ENCODE results near the gene FBXL16. TPM values are rescaled to one million over a fixed set of nuclear protein-coding genes. Genes with fewer than 3 reads are reported as not detected.

Gene FBXL16
- total and polyA plus RNA-seq, 4 donors = under 0.01 to 0.14 TPM; not detected in 2

- whole genome bisulfite sequencing = 73% methylated on average over 19 of the region's 19 CpGs
- no peak overlapping the region for H3K9ac ChIP-seq (ENCODE audit: low read depth in 1 of 2, low read length in 2 of 2)
- no peaks in the 10 kb centered on the region for H3K36me3 ChIP-seq (ENCODE audit: control insufficient read depth in 4 of 4, insufficient read depth in 3 of 4, low read depth in 1 of 4, low read length in 3 of 4)
- H3K4me3 ChIP-seq (ENCODE audit: low read depth in 1 of 3, low read length in 3 of 3) = no peak overlapping the region
- peaks cover 0 to 12% (median 6%) of the 10 kb centered on the region in 4 donors for H3K4me1 ChIP-seq (ENCODE audit: control insufficient read depth in 4 of 4, insufficient read depth in 4 of 4, low read length in 3 of 4)
- peaks cover 2 to 23% (median 7%) of the 10 kb centered on the region in 4 donors for H3K27me3 ChIP-seq (ENCODE audit: control insufficient read depth in 4 of 4, insufficient read depth in 4 of 4, low read length in 3 of 4)
- no peaks in the 10 kb centered on the region for H3K9me3 ChIP-seq (ENCODE audit: control insufficient read depth in 4 of 4, low read length in 3 of 4)
- DNase-seq (ENCODE audit: low spot score) = no peak
- H3K27ac ChIP-seq (ENCODE audit: low read depth in 1 of 2, low read length in 2 of 2) = no peak overlapping the region
- TF ChIP-seq, protein P1, sequence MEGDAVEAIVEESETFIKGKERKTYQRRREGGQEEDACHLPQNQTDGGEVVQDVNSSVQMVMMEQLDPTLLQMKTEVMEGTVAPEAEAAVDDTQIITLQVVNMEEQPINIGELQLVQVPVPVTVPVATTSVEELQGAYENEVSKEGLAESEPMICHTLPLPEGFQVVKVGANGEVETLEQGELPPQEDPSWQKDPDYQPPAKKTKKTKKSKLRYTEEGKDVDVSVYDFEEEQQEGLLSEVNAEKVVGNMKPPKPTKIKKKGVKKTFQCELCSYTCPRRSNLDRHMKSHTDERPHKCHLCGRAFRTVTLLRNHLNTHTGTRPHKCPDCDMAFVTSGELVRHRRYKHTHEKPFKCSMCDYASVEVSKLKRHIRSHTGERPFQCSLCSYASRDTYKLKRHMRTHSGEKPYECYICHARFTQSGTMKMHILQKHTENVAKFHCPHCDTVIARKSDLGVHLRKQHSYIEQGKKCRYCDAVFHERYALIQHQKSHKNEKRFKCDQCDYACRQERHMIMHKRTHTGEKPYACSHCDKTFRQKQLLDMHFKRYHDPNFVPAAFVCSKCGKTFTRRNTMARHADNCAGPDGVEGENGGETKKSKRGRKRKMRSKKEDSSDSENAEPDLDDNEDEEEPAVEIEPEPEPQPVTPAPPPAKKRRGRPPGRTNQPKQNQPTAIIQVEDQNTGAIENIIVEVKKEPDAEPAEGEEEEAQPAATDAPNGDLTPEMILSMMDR (IDR thresholded peaks at IDR 0.05; ENCODE audit: low read depth, low read length, missing input control) = no peak
- TF ChIP-seq EGR1 (IDR thresholded peaks at IDR 0.05; ENCODE audit: low read depth in 2 of 2) (no peak), REST (IDR thresholded peaks at IDR 0.05) (no peak), HNF4A (conservative IDR thresholded peaks at IDR 0.05) (no peak), YY1 (IDR thresholded peaks at IDR 0.05) (no peak), FOXA2 (IDR thresholded peaks at IDR 0.05) (no peak), FOXA1 (IDR thresholded peaks at IDR 0.05) (no peak), HNF4G (IDR thresholded peaks at IDR 0.05) (no peak), TAF1 (conservative IDR thresholded peaks at IDR 0.05) (no peak), RXRA (IDR thresholded peaks at IDR 0.05) (no peak)
- TF ChIP-seq, protein P2, sequence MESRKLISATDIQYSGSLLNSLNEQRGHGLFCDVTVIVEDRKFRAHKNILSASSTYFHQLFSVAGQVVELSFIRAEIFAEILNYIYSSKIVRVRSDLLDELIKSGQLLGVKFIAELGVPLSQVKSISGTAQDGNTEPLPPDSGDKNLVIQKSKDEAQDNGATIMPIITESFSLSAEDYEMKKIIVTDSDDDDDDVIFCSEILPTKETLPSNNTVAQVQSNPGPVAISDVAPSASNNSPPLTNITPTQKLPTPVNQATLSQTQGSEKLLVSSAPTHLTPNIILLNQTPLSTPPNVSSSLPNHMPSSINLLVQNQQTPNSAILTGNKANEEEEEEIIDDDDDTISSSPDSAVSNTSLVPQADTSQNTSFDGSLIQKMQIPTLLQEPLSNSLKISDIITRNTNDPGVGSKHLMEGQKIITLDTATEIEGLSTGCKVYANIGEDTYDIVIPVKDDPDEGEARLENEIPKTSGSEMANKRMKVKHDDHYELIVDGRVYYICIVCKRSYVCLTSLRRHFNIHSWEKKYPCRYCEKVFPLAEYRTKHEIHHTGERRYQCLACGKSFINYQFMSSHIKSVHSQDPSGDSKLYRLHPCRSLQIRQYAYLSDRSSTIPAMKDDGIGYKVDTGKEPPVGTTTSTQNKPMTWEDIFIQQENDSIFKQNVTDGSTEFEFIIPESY (IDR thresholded peaks at IDR 0.05) = no peak
- TF ChIP-seq, protein P3, sequence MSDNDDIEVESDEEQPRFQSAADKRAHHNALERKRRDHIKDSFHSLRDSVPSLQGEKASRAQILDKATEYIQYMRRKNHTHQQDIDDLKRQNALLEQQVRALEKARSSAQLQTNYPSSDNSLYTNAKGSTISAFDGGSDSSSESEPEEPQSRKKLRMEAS (IDR thresholded peaks at IDR 0.05) = no peak
Measured at GRCh38 chr16:698911-699671, 6.5 kb downstream of the FBXL16 start.

GRCh38 chr16:695355-696089 is 10.1 kb downstream of the FBXL16 start:
- H3K36me3 ChIP-seq (ENCODE audit: control insufficient read depth in 4 of 4, insufficient read depth in 3 of 4, low read depth in 1 of 4, low read length in 3 of 4) = no peaks in the 10 kb centered on the region
- WGBS = 6% methylated on average over 71 of the region's 71 CpGs
- H3K9ac ChIP-seq (ENCODE audit: low read depth in 1 of 2, low read length in 2 of 2) = no peak overlapping the region
- H3K4me3 ChIP-seq (ENCODE audit: low read depth in 1 of 3, low read length in 3 of 3) = peak overlapping the region in 1 of 3 donors; percentile 32
- H3K4me1 ChIP-seq (ENCODE audit: control insufficient read depth in 4 of 4, insufficient read depth in 4 of 4, low read length in 3 of 4) = peaks cover 0 to 14% (median 9%) of the 10 kb centered on the region in 4 donors
- H3K27ac ChIP-seq (ENCODE audit: low read depth in 1 of 2, low read length in 2 of 2) = no peak overlapping the region
- H3K9me3 ChIP-seq (ENCODE audit: control insufficient read depth in 4 of 4, low read length in 3 of 4) = no peaks in the 10 kb centered on the region
- no peak for DNase-seq (ENCODE audit: low spot score)
- peaks cover 2 to 17% (median 7%) of the 10 kb centered on the region in 4 donors for H3K27me3 ChIP-seq (ENCODE audit: control insufficient read depth in 4 of 4, insufficient read depth in 4 of 4, low read length in 3 of 4)
- no peak for TF ChIP-seq RAD21 (IDR thresholded peaks at IDR 0.05)
- TF ChIP-seq REST (IDR thresholded peaks at IDR 0.05) = no peak
- no peak for TF ChIP-seq RXRA (IDR thresholded peaks at IDR 0.05)
- TF ChIP-seq, protein P3 (IDR thresholded peaks at IDR 0.05) = no peak
- TF ChIP-seq TAF1 (conservative IDR thresholded peaks at IDR 0.05) = no peak
- no peak for TF ChIP-seq HNF4G (IDR thresholded peaks at IDR 0.05)
- no peak for TF ChIP-seq SP1 (IDR thresholded peaks at IDR 0.05)
- TF ChIP-seq FOXA2 (IDR thresholded peaks at IDR 0.05) = no peak
- no peak for TF ChIP-seq NR2F2 (IDR thresholded peaks at IDR 0.05)
- TF ChIP-seq, protein P4, sequence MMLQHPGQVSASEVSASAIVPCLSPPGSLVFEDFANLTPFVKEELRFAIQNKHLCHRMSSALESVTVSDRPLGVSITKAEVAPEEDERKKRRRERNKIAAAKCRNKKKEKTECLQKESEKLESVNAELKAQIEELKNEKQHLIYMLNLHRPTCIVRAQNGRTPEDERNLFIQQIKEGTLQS (IDR thresholded peaks at IDR 0.05) = no peak
- TF ChIP-seq FOXA1 (IDR thresholded peaks at IDR 0.05) = no peak
- TF ChIP-seq GABPA (IDR thresholded peaks at IDR 0.05 in 1 of 2, conservative IDR thresholded peaks at IDR 0.05 in 1 of 2) = no peak
- TF ChIP-seq HNF4A (conservative IDR thresholded peaks at IDR 0.05) = no peak

Measured in liver (tissue), 9 donors.